IMR-90 (cell line): ENCODE data around the gene SPATC1L. TPM values are rescaled to one million over a fixed set of nuclear protein-coding genes. Genes with fewer than 3 reads are reported as not detected.
A peak's percentile ranks its signal among the peaks of the same experiment; 100 is the strongest.

ENCODE experiments used
- ATAC-seq: fragments of 200-7000 bp; cut with Tn5 transposase; 2 replicates; pipeline ENCODE4 v1.9.1; 2020; ENCODE audit warnings: low read depth, mild to moderate bottlenecking, moderate library complexity
- BruUV-seq: library from RNA; stranded (reverse); fragments of 400-500 nt; replicated peaks from 2 replicates; lab custom pipeline; 2021; lab: Mats Ljungman, UMichigan
- CTCF ChIA-PET: fragments of 300-600 bp; formaldehyde crosslinking; extraction: SDS; loops from one replicate; lab custom pipeline; 2021; ENCODE audit warnings: antibody characterized with exemption; lab: Yijun Ruan, JAX
- POLR2A ChIA-PET: fragments of 300-600 bp; sonication (Branson Sonifier 250); formaldehyde crosslinking; loops from one replicate; lab custom pipeline; 2022; ENCODE audit warnings: antibody characterized with exemption; ENCODE audit not compliant: unreplicated experiment; lab: Charles Lee
- DNase-seq: peaks from one replicate; pipeline ENCODE4 v3.0.0; 2013
- H2AFZ ChIP-seq: replicated peaks from 2 replicates; pipeline ENCODE3; 2013; ENCODE audit warnings: low read length, mild to moderate bottlenecking; ENCODE audit not compliant: poor library complexity
- H2AK5ac ChIP-seq: 2 replicates; pipeline ENCODE4 v1.6.1; 2013; ENCODE audit warnings: low read depth, low read length, inconsistent platforms
- H2AK9ac ChIP-seq: replicated peaks from 2 replicates; pipeline ENCODE3; 2013; ENCODE audit warnings: mild to moderate bottlenecking, low read depth, low read length, moderate library complexity; ENCODE audit not compliant: poor library complexity
- H2BK120ac ChIP-seq: 2 replicates; pipeline ENCODE4 v1.6.1; 2013; ENCODE audit warnings: low read depth, low read length, inconsistent platforms
- H2BK15ac ChIP-seq: 3 replicates; pipeline ENCODE4 v1.6.1; 2013; ENCODE audit warnings: low read depth, low read length, inconsistent platforms
- H2BK20ac ChIP-seq: 2 replicates; pipeline ENCODE4 v1.6.1; 2013; ENCODE audit warnings: low read depth, mild to moderate bottlenecking, inconsistent platforms, low read length, moderate library complexity
- H2BK5ac ChIP-seq: 2 replicates; pipeline ENCODE4 v1.6.1; 2013; ENCODE audit warnings: mild to moderate bottlenecking, low read depth, low read length, inconsistent platforms; ENCODE audit not compliant: poor library complexity, severe bottlenecking
- H3K14ac ChIP-seq: replicated peaks from 2 replicates; pipeline ENCODE4 v1.6.1; 2013; ENCODE audit warnings: low read depth, low read length, inconsistent platforms
- H3K18ac ChIP-seq: 2 replicates; pipeline ENCODE4 v1.6.1; 2013; ENCODE audit warnings: low read depth, low read length, control low read depth
- H3K23ac ChIP-seq: 2 replicates; pipeline ENCODE4 v1.6.1; 2013; ENCODE audit warnings: low read depth, low read length, inconsistent platforms
- H3K27ac ChIP-seq: 2 replicates; pipeline ENCODE4 v1.5.1; 2013; ENCODE audit warnings: mild to moderate bottlenecking, control low read depth, low read length; ENCODE audit not compliant: insufficient read depth
- H3K27me3 ChIP-seq: 2 replicates; pipeline ENCODE4 v1.6.1; 2013; ENCODE audit warnings: low read length; ENCODE audit not compliant: control insufficient read depth, insufficient read depth
- H3K36me3 ChIP-seq: 2 replicates; pipeline ENCODE4 v1.6.1; 2013; ENCODE audit warnings: low read length, mixed read lengths; ENCODE audit not compliant: control insufficient read depth, insufficient read depth
- H3K4ac ChIP-seq: 2 replicates; pipeline ENCODE4 v1.6.1; 2013; ENCODE audit warnings: low read depth, low read length, inconsistent platforms
- H3K4me1 ChIP-seq: 2 replicates; pipeline ENCODE4 v1.6.1; 2013; ENCODE audit warnings: low read length, mixed read lengths; ENCODE audit not compliant: control insufficient read depth, insufficient read depth
- H3K4me2 ChIP-seq: 2 replicates; pipeline ENCODE4 v1.6.1; 2013; ENCODE audit warnings: low read depth, mild to moderate bottlenecking, control low read depth, low read length, moderate library complexity
- H3K4me3 ChIP-seq: 2 replicates; pipeline ENCODE4 v1.5.1; 2013; ENCODE audit warnings: low read depth, mild to moderate bottlenecking, control low read depth, low read length, moderate library complexity; ENCODE audit not compliant: insufficient read depth
- H3K56ac ChIP-seq: 2 replicates; pipeline ENCODE4 v1.6.1; 2013; ENCODE audit warnings: low read length, inconsistent platforms; ENCODE audit not compliant: insufficient read depth; ENCODE audit errors: extremely low read depth
- H3K79me1 ChIP-seq, 2 experiments: 2 replicates each; pipeline ENCODE4 v1.6.1; 2013; ENCODE audit warnings: low read length in 2 of 2, inconsistent platforms in 1 of 2, low read depth in 1 of 2
- H3K9ac ChIP-seq: 2 replicates; pipeline ENCODE4 v1.6.1; 2013; ENCODE audit warnings: low read depth, low read length, control low read depth
- H3K9me1 ChIP-seq: 2 replicates; pipeline ENCODE4 v1.6.1; 2013; ENCODE audit warnings: low read length, inconsistent platforms; ENCODE audit not compliant: insufficient read depth
- H3K9me3 ChIP-seq: 2 replicates; pipeline ENCODE4 v1.6.1; 2013; ENCODE audit warnings: low read length; ENCODE audit not compliant: control insufficient read depth, insufficient read depth
- H4K20me1 ChIP-seq: 2 replicates; pipeline ENCODE4 v1.6.1; 2013; ENCODE audit warnings: low read length, inconsistent platforms; ENCODE audit not compliant: insufficient read depth
- H4K5ac ChIP-seq: 2 replicates; pipeline ENCODE4 v1.6.1; 2013; ENCODE audit warnings: mild to moderate bottlenecking, low read depth, low read length, control low read depth
- H4K8ac ChIP-seq, 2 experiments: 2 replicates each; pipeline ENCODE4 v1.6.1; 2013; ENCODE audit warnings: low read depth in 2 of 2, low read length in 2 of 2, control low read depth in 1 of 2, inconsistent platforms in 1 of 2
- H4K91ac ChIP-seq: 2 replicates; pipeline ENCODE4 v1.6.1; 2013; ENCODE audit warnings: low read depth, low read length, inconsistent platforms; ENCODE audit not compliant: insufficient read depth
- BHLHE40 ChIP-seq: fragments of 150-350 bp; IDR thresholded peaks from 2 replicates; pipeline ENCODE4 v1.6.1; 2016; ENCODE audit warnings: mild to moderate bottlenecking, low read depth, low read length
- CHD1 ChIP-seq: IDR thresholded peaks from 2 replicates; pipeline ENCODE4 v1.6.1; 2012; ENCODE audit warnings: low read depth, low read length, improper control_type of control experiment
- CTCF ChIP-seq: conservative IDR thresholded peaks from 2 replicates; pipeline ENCODE4 v1.5.1; 2012; ENCODE audit warnings: mild to moderate bottlenecking, low read depth, low read length, improper control_type of control experiment
- ELK1 ChIP-seq: fragments of 150-350 bp; IDR thresholded peaks from 2 replicates; pipeline ENCODE4 v1.6.1; 2016; ENCODE audit warnings: low read depth, mild to moderate bottlenecking, low read length, moderate library complexity, borderline replicate concordance
- FOS ChIP-seq: fragments of 150-350 bp; IDR thresholded peaks from 2 replicates; pipeline ENCODE4 v1.6.1; 2016; ENCODE audit warnings: low read depth, low read length
- MAFK ChIP-seq: IDR thresholded peaks from 2 replicates; pipeline ENCODE4 v1.6.1; 2012; ENCODE audit warnings: low read depth, low read length, improper control_type of control experiment
- MAZ ChIP-seq: IDR thresholded peaks from 2 replicates; pipeline ENCODE4 v1.6.1; 2012; ENCODE audit warnings: low read depth, mild to moderate bottlenecking, low read length, improper control_type of control experiment, moderate library complexity, borderline replicate concordance
- MXI1 ChIP-seq: IDR thresholded peaks from 2 replicates; pipeline ENCODE4 v1.6.1; 2012; ENCODE audit warnings: low read depth, mild to moderate bottlenecking, low read length, moderate library complexity, borderline replicate concordance
- NFE2L2 ChIP-seq: fragments of 150-350 bp; IDR thresholded peaks from 2 replicates; pipeline ENCODE4 v1.6.1; 2016; ENCODE audit warnings: low read depth, mild to moderate bottlenecking, low read length
- POLR2A ChIP-seq: IDR thresholded peaks from 2 replicates; pipeline ENCODE4 v1.6.1; 2012; ENCODE audit warnings: mild to moderate bottlenecking, low read depth, low read length
- RAD21 ChIP-seq: IDR thresholded peaks from 2 replicates; pipeline ENCODE4 v1.6.1; 2012; ENCODE audit warnings: low read length, improper control_type of control experiment
- RCOR1 ChIP-seq: IDR thresholded peaks from 2 replicates; pipeline ENCODE4 v1.6.1; 2012; ENCODE audit warnings: mild to moderate bottlenecking, low read length, improper control_type of control experiment; ENCODE audit not compliant: insufficient replicate concordance
- RFX5 ChIP-seq: IDR thresholded peaks from 2 replicates; pipeline ENCODE4 v1.8.0; 2012; ENCODE audit warnings: low read depth, mild to moderate bottlenecking, low read length, moderate library complexity
- SMC3 ChIP-seq: fragments of 150-350 bp; IDR thresholded peaks from 2 replicates; pipeline ENCODE4 v1.6.1; 2016; ENCODE audit warnings: low read depth, mild to moderate bottlenecking, antibody characterized with exemption, low read length, moderate library complexity
- USF2 ChIP-seq: fragments of 150-350 bp; IDR thresholded peaks from 2 replicates; pipeline ENCODE4 v1.6.1; 2017; ENCODE audit warnings: mild to moderate bottlenecking, antibody characterized with exemption, low read length, low read depth
- WGBS, 2 experiments: methylation state at CpG; one replicate each; pipeline versions ENCODE4 v1.1.5 to v1.1.7; 2013; ENCODE audit warnings: missing lambda C conversion rate in 2 of 2; ENCODE audit not compliant: insufficient read length in 1 of 2; ENCODE audit errors: extremely low coverage in 2 of 2; 5-methylcytosine and 5-hydroxymethylcytosine counted together
- dilution Hi-C: fragments of 300-500 bp; cut with HindIII; formaldehyde crosslinking; loops from one replicate; pipeline ENCODE4 v1.14.3; 2018; ENCODE audit warnings: low sequenced_read_pairs; ENCODE audit not compliant: unreplicated experiment
- in situ Hi-C: fragments of 300-500 bp; cut with MboI; formaldehyde crosslinking; loops from 3 replicates; pipeline ENCODE4 v1.14.3; 2019; ENCODE audit warnings: low sequenced_read_pairs, inconsistent platforms, mixed read lengths
- intact Hi-C: fragments of 100-400 bp; cut with micrococcal nuclease; formaldehyde crosslinking; loops from 2 replicates; pipeline ENCODE4 v1.10.0; 2022
- polyA plus RNA-seq, 3 experiments: library from polyadenylated mRNA; depleted of rRNA; stranded (reverse); fragments of >200 nt; gene quantifications; 2 replicates each; pipeline ENCODE4 v1.2.3, GENCODE V29; 2012; ENCODE audit warnings: low replicate concordance in 1 of 3
- total RNA-seq: library from RNA; depleted of rRNA; stranded (reverse); fragments of >200 nt; gene quantifications from 2 replicates; pipeline ENCODE4 v1.2.3, GENCODE V29; 2012

Gene SPATC1L
- total and polyA plus RNA-seq, 2 of the 4 experiments (the other 2 are of a cell fraction), result 3.8 to 17.2 TPM

GRCh38 chr21:46113497-46114176 is 70.6 kb downstream of the SPATC1L start:
- Histone ChIP-seq H4K91ac (no peak overlapping the region), H2BK20ac (no peak overlapping the region; the same call in 1 of the 2 replicates), H3K56ac (no peak overlapping the region), H4K8ac (no peak overlapping the region), H3K36me3 (peaks cover 93% of the 10 kb centered on the region), H2BK5ac (no peak overlapping the region), H2AFZ (peak overlapping the region; percentile 51), H3K4me2 (no peak overlapping the region), H3K18ac (no peak overlapping the region), H3K9ac (no peak overlapping the region), H3K23ac (no peak overlapping the region), H3K79me1 (peaks cover 24 to 82% of the 10 kb centered on the region in 2 experiments), H3K27ac (no peak overlapping the region), H4K20me1 (peaks cover 83% of the 10 kb centered on the region), H2BK15ac (no peak overlapping the region), H3K9me1 (peaks cover 5% of the 10 kb centered on the region; the same call in 1 of the 2 replicates), H3K9me3 (peaks cover 5% of the 10 kb centered on the region), H2AK5ac (no peak overlapping the region), H3K4ac (no peak overlapping the region), H3K14ac (no peak overlapping the region), H2AK9ac (peak overlapping the region; percentile 65), H3K4me3 (no peak overlapping the region), H3K27me3 (no peaks in the 10 kb centered on the region), H2BK120ac (no peak overlapping the region), H3K4me1 (peaks cover 2% of the 10 kb centered on the region; the same call in 1 of the 2 replicates), H4K5ac (no peak overlapping the region)
- no peak for ATAC-seq
- CTCF ChIA-PET, result interaction anchor here (1.3 kb wide), 1 partner anchor 140 kb away, joined by 3 read pairs; no protein-coding TSS in a partner anchor
- intact Hi-C loops, result no loop called here
- dilution Hi-C loops, result no loop called here
- POLR2A ChIA-PET, result interaction anchor here (0.7 kb wide), 1 partner anchor 11 kb away, joined by 3 read pairs; no protein-coding TSS in a partner anchor
- in situ Hi-C loops, result no loop called here
- 90% methylated on average over 7 of the region's 16 CpGs; no CpG with 5 or more reads in 1 of the 2 experiments for WGBS, 2 experiments
- BruUV-seq, result no TSS peak
- DNase-seq, result no peak
- no peak for TF ChIP-seq USF2
- TF ChIP-seq FOS, result no peak
- no peak for TF ChIP-seq MXI1
- no peak for TF ChIP-seq RCOR1
- TF ChIP-seq CHD1, result no peak
- TF ChIP-seq RFX5, result no peak
- no peak for TF ChIP-seq CTCF
- no peak for TF ChIP-seq MAZ
- TF ChIP-seq SMC3, result no peak
- TF ChIP-seq BHLHE40, result no peak
- TF ChIP-seq ELK1, result no peak
- TF ChIP-seq MAFK, result no peak
- no peak for TF ChIP-seq POLR2A
- TF ChIP-seq NFE2L2, result no peak
- no peak for TF ChIP-seq RAD21
